Pons (tissue), 1 donor: ENCODE data around the gene NIPBL.
"Not testable (repeated sequence)": the region's sequence is repeated elsewhere in the genome, so short reads cannot be mapped to it uniquely, and the experiment has no call there.

Experiments used
- DNase-seq: peaks from one replicate; pipeline ENCODE4 v3.0.0-alpha.2; 2016; ENCODE audit warnings: low spot score

NIPBL gene

GRCh38 chr5:37088009-37088408 is 211.4 kb downstream of the NIPBL start:
- no peak for DNase-seq

- DNase-seq: no peak
Observed at GRCh38 chr5:37090123-37090726, 213.7 kb downstream of the NIPBL start.

GRCh38 chr5:37090781-37091180 is 214.2 kb downstream of the NIPBL start:
- no peak for DNase-seq

GRCh38 chr5:37093795-37094194 is 217.2 kb downstream of the NIPBL start:
- DNase-seq: not testable (repeated sequence)

GRCh38 chr5:37099267-37099666 is 222.7 kb downstream of the NIPBL start:
- not testable (repeated sequence) for DNase-seq

GRCh38 chr5:37103302-37103701 is 226.7 kb downstream of the NIPBL start:
- DNase-seq: no peak

GRCh38 chr5:37109338-37109737 is 232.8 kb downstream of the NIPBL start:
- DNase-seq: no peak

GRCh38 chr5:37110135-37110534 is 233.6 kb downstream of the NIPBL start:
- DNase-seq: no peak

- no peak for DNase-seq
Observed at GRCh38 chr5:37111426-37112382, 235.1 kb downstream of the NIPBL start.

GRCh38 chr5:37112383-37112991 is 235.9 kb downstream of the NIPBL start:
- DNase-seq: no peak
